ENCODE data around the gene RACK1. TPM values are rescaled to one million over a fixed set of nuclear protein-coding genes. Genes with fewer than 3 reads are reported as not detected.

RACK1 gene
- total and polyA plus RNA-seq, 2 of the 13 experiments (the other 11 are each of a cell fraction or from before 2014, with no cell fraction given) = 2,514 to 6,141 TPM

GRCh38 chr5:181189363-181189961, 54.2 kb downstream of the RACK1 start (continued):
- TF ChIP-seq ZNF281 (CRISPR knock-in tag; IDR thresholded peaks at IDR 0.05; ENCODE audit: borderline replicate concordance) = no peak
- TF ChIP-seq HNRNPLL (IDR thresholded peaks at IDR 0.05; ENCODE audit: low read depth, low read length, poor library complexity, severe bottlenecking) = peak; percentile 20
- TF ChIP-seq ZSCAN12 (CRISPR knock-in tag; IDR thresholded peaks at IDR 0.05) = no peak
- no peak for TF ChIP-seq MYPOP (CRISPR knock-in tag; IDR thresholded peaks at IDR 0.05)
- no peak for TF ChIP-seq MLLT10 (CRISPR knock-in tag; IDR thresholded peaks at IDR 0.05)
- no peak for TF ChIP-seq FOXA1 (IDR thresholded peaks at IDR 0.05)
- TF ChIP-seq FOXA1 (CRISPR knock-in tag; IDR thresholded peaks at IDR 0.05) = no peak

GRCh38 chr5:181188700-181189362, 54.9 kb downstream of the RACK1 start:
- Histone ChIP-seq H3K9me3 (ENCODE audit: low read length) (no peaks in the 10 kb centered on the region), H2AFZ (ENCODE audit: low read length) (peak overlapping the region; percentile 87), H4K20me1 (ENCODE audit: insufficient read depth, low read length) (no peaks in the 10 kb centered on the region), H3K4me2 (ENCODE audit: low read depth, low read length) (peak overlapping the region; percentile 92), H3K4me3 (replicated peaks in 1 of 3; ENCODE audit: insufficient read depth in 1 of 3, low read depth in 2 of 3, low read length in 3 of 3) (peak overlapping the region; percentile 79 to 93 (median 81)), H3K79me2 (ENCODE audit: insufficient read depth, low read length) (no peaks in the 10 kb centered on the region), H3K27me3 (ENCODE audit: control insufficient read depth in 1 of 2, insufficient read depth in 2 of 2, low read length in 2 of 2) (no peaks in the 10 kb centered on the region; a peak in 1 of 5 replicates), H3K27ac (ENCODE audit: extremely low read length, insufficient read depth, low read length) (peak overlapping the region; percentile 51), H3K9ac (ENCODE audit: insufficient read depth, low read depth, low read length) (peak overlapping the region; percentile 75), H3K4me1 (ENCODE audit: insufficient read depth, low read length) (peaks cover 35% of the 10 kb centered on the region), H3K36me3 (replicated peaks in 1 of 2; ENCODE audit: control insufficient read depth in 1 of 2, insufficient read depth in 2 of 2, low read length in 2 of 2) (no peaks in the 10 kb centered on the region)
- 2% methylated on average over 32 of the region's 35 CpGs for WGBS (ENCODE audit: low lambda C conversion rate)
- no TSS peak for BruUV-seq (replicated peaks)
- ATAC-seq (peak; percentile 5; the same call in 2 of the 3 replicates), DNase-seq (ENCODE audit: low spot score) (peak; percentile 57), FAIRE-seq (peak; percentile 4)
- intact Hi-C loops (cut with micrococcal nuclease; ENCODE audit: unreplicated experiment) = loop anchor here (1.0 kb wide), 2 partner anchors 9 to 33 kb away; no protein-coding TSS in a partner anchor
- ChIA-PET POLR2A (interaction anchor here (0.7 to 7.2 kb wide), 4 partner anchors 16 to 73 kb away, joined by 3 to 104 read pairs (median 16); partner anchors contain the start of genes RACK1, TRIM41 and TRIM7), CTCF (ENCODE audit: low intra/inter-chr PET ratio, low total read pairs) (no interaction called here)
- in situ Hi-C loops (cut with HindIII; ENCODE audit: extremely low pct_ligation_motif_present, low pct_unique_long_range_greater_than_20kb) = loop anchor here (5.0 kb wide), 1 partner anchor 33 kb away; the partner anchor contains the start of gene TRIM41
- TF ChIP-seq CBFB (CRISPR knock-in tag; IDR thresholded peaks at IDR 0.05) (no peak), SPEN (CRISPR knock-in tag; IDR thresholded peaks at IDR 0.05; ENCODE audit: low read depth) (no peak), ELF3 (CRISPR knock-in tag; IDR thresholded peaks at IDR 0.05) (peak; percentile 30; the same call in 1 of the 2 replicates), KMT2B (CRISPR knock-in tag; IDR thresholded peaks at IDR 0.05) (no peak), MYNN (CRISPR knock-in tag; IDR thresholded peaks at IDR 0.05; ENCODE audit: low read depth) (no peak), ZGPAT (CRISPR knock-in tag; IDR thresholded peaks at IDR 0.05) (0 out of 2 replicates have a peak, but pooled peaks have one; percentile 4), GABPB1 (CRISPR knock-in tag; IDR thresholded peaks at IDR 0.05) (peak; percentile 10; the same call in 1 of the 2 replicates), PAX8 (CRISPR knock-in tag; IDR thresholded peaks at IDR 0.05; ENCODE audit: borderline replicate concordance) (0 out of 2 replicates have a peak, but pooled peaks have one; percentile 50), MAFG (CRISPR knock-in tag; IDR thresholded peaks at IDR 0.05) (no peak), STAT5B (CRISPR knock-in tag; IDR thresholded peaks at IDR 0.05) (no peak), NFE2L2 (IDR thresholded peaks at IDR 0.05; ENCODE audit: low read length) (no peak)

All from HepG2 (cell line).